NOMO-1 (cell line): Measurements from ENCODE around the gene NCBP3.
"Not testable (repeated sequence)": the region's sequence is repeated elsewhere in the genome, so short reads cannot be mapped to it uniquely, and the experiment has no call there.

Experiments used
- DNase-seq, 2 experiments: peaks; one replicate each; lab custom pipeline; 2025; ENCODE audit not compliant: unreplicated experiment in 2 of 2; lab: John Stamatoyannopoulos, UW

NCBP3 gene

GRCh38 chr17:3795390-3796102 lies 50.5 kb downstream of the NCBP3 start:
- no peak for DNase-seq

DNA sequence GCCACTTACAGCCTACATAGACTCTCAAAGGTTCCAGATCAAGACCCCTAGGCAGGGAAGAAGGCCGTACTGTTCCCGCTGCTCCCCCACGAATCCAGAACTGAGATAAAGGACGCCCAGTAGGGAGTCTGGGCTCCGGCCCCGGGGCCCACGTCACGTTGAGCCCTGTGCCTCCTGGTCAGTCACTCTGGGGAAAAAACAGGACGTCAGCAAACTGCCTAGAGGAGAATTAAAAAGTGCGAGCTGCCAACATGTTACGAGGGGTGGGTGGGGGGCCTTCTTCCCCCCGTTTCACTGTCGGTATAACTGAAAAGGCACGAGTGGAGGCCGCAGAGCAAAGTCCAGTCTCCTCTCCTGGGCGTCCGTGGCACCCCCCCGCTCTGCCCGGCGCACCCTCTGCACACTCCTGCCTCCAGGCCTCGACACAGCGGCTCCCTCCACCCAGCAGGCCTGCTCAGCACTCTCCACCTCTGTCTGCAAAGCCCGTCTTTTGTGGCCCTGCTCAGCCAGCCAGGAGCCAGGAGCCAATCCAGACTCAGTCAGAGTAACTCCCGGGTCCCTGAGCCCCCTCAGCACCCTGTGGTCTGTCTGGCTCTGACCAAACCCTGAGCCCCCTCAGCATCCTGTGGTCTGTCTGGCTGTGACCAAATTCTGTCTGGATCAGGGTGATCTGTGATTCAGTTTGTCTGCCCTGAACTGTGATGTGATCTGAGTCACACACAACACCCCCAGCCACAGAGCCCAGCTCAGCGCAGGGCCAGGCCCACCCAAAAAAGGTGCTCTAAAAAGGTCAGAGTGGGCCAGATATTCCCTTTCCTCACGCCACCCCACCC lies 51.3 kb downstream of the NCBP3 start:
- DNase-seq = no peak

GRCh38 chr17:3794152-3794551 lies 51.9 kb downstream of the NCBP3 start:
- not testable (repeated sequence) for DNase-seq

DNA sequence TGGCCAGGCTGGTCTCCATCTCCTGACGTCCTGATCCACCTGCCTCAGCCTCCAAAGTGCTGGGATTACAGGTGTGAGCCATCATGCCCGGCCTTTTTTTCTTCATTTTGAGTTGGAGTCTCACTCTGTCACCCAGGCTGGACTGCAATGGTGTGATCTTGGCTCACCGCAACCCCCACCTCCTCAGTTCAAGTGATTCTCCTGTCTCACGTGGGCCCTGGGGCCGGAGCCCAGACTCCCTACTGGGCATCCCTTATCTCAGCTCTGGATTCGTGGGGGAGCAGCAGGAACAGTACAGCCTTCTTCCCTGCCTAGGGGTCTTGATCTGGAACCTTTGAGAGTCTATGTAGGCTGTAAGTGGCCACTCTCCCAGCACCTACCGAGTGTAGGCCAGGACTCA lies 52.8 kb downstream of the NCBP3 start:
- DNase-seq = not testable (repeated sequence)

GRCh38 chr17:3792481-3792880 lies 53.6 kb downstream of the NCBP3 start:
- no peak for DNase-seq

- no peak for DNase-seq
These were observed 57.8 kb downstream of the NCBP3 start for GRCh38 chr17:3788200-3788599.

DNA sequence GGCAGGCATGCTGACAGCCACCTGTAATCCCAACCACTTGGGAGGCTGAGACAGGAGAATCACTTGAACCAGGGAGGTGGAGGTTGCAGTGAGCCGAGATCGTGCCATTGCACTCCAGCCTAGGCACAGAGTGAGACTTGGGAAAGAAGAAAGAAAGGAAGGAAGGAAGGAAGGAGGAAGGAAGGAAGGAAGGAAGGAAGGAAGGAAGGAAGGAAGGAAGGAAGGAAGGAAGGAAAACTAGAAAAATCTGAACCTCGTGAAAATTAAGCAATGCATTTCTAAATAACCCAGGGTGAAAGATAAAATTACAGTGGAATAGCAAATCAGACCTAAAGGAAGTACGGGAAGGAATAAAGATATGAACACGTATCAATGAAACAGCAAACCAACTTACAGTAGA lies 60.7 kb downstream of the NCBP3 start:
- DNase-seq = not testable (repeated sequence)

- no peak for DNase-seq
These were observed 63.3 kb downstream of the NCBP3 start for GRCh38 chr17:3782751-3783150.

GRCh38 chr17:3780986-3781385 lies 65.1 kb downstream of the NCBP3 start:
- DNase-seq = no peak

DNA sequence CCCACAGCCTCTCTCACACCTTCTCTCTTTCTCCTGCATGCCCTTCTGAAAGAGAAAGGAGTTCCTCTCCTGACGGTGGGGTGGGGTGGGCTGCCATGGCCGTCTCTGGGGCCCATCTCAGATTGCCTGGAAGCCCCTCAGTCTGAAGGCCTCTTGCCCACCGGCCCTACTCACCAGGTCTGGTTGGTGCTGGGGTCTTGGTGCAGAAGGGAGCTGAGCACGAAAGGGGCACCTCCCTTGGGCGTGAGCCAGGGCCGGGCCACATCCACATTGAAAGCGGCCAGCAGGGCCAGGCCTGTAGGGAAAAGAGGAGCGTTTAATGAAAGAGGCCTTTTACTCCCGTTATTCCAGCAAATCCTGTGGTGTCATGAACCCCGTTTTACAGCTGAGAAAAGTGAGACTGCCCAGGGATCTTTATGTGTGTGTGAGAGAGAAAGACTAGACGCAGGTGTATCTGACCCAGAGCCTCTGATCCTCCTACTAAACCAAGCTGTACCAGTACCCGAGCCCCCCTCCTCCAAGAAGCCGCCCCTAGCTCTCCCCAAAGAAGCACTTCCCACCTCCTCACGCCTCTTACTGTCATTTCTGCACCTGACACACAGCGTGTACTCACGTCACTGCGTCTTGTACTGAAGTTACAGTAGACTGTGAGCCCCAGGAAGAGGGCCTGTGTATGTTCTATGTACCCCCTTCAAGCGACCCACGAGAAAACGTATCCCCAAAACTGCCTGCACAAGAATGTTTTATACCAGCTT lies 68.5 kb downstream of the NCBP3 start:
- DNase-seq = no peak

DNA sequence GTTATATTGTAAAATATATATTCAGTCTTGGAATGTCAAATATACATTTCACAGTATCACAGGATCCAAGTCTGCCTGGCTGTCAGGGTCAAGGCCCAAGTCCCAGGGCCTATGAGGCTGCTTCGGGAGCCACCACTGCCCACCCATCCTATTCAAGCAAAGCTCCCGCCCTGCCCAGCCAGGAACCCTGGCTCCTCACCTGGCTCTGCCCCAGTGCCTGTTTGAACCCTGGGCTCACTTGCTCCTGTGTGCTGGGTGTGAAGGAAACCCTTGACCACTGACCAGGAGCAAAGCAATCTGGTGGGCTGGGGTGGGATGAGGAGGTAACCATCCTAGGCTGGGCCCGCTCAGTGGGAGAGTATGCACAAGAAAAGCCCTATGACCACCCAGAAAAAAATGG lies 72.1 kb downstream of the NCBP3 start:
- DNase-seq = no peak

DNA sequence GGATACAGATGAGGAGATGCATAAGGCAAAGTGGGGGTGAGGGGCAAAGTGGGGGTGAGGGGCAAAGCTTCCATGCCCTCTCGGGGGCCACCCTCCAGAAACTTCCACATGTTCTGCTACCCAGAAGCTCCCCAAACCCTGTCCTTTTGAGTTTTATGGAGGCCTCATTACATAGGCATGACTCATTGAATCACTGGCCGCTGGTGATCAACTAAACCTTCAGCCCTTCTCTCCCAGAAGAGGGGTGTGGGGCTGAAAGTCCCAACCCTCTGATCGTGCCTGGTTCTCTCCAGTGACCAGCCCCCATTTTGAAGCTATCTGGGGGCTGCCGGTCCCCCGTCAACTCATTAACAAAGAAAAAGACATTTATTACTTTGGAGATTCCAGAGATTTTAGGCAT lies 72.5 kb downstream of the NCBP3 start:
- DNase-seq = no peak

GRCh38 chr17:3772764-3773163 lies 73.3 kb downstream of the NCBP3 start:
- DNase-seq = no peak

GRCh38 chr17:3771140-3771539 lies 74.9 kb downstream of the NCBP3 start:
- DNase-seq = no peak

DNA sequence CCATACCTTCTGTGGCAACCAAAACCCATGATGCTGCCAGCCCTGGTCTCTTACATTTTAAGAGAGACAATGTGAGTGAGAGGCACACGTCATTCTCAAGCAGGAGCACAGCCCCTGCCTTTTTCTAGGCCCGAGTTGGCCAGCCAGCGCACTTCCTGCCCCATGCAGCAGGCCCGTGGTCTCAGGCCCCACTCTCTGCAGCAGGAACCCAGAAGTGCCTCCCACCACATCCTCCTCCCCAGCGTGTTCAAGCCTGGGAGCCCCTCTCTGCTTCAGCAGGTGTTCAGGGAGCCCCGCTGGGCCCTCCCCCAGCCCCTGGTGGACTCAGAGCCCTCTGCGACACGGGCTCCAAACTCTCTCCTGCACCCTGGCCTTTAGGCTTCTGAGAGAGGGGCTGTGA lies 75.6 kb downstream of the NCBP3 start:
- DNase-seq = no peak

DNA sequence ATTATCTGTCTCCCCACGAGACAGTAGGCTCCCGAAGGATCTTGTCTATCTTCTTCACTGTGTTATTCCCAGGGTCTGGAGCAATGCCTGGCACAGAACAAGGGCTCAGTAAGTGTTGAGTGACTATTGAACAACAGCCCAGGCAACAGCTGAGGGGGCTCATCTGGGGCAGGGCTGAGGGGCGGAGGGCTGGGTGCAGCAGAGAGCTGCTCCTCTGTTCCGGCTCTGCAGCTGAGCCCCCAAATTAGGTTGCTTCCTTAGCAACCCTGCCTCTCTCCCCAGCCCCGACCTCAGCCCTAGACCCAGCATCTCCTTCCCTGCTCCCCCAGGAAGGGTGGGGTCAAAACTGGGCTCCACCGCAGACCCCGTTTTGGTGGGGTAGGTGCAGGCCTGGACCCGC lies 77.3 kb downstream of the NCBP3 start:
- no peak for DNase-seq

DNA sequence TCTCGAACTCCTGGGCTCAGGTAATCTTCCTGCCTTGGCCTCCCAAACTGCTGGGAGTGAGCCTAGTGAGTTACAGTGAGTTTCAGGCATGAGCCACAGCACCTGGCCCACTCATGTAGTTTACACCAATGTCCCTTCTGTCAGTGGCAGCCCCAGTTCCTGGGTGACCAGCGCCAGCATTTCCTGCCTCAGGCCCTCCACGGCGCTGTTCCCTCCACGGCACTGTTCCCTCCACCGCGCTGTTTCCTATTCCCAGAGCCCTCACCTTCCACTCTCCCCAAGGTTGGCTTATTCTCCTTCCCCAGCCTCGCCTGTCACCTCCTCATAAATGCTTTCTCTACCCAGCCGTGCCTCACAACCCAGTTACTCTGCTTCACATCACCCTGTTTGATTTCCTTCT lies 77.7 kb downstream of the NCBP3 start:
- DNase-seq = no peak

- no peak for DNase-seq
These were observed 79.3 kb downstream of the NCBP3 start for GRCh38 chr17:3766779-3767178.

DNA sequence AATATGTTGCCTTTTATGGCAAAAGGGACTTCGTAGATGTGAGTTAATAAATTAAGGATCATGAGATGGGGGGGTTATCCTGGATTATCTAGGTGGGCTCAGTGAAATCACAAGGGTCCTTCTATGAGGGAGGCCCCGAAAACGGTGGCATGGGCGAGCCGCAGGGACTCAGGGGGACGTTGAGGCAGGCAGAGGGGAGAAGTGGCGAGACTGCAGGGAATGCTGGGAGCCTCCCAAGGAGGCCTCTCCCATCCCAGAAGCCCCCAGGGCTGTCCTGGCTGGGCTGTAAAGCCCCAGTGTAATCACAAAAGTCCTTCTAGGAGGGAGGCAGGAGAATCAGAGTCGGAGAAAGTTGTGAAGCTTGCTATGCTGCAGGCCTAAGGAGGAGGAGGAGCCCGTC lies 80.1 kb downstream of the NCBP3 start:
- DNase-seq = no peak

GRCh38 chr17:3763777-3764170 lies 82.3 kb downstream of the NCBP3 start:
- no peak for DNase-seq

DNA sequence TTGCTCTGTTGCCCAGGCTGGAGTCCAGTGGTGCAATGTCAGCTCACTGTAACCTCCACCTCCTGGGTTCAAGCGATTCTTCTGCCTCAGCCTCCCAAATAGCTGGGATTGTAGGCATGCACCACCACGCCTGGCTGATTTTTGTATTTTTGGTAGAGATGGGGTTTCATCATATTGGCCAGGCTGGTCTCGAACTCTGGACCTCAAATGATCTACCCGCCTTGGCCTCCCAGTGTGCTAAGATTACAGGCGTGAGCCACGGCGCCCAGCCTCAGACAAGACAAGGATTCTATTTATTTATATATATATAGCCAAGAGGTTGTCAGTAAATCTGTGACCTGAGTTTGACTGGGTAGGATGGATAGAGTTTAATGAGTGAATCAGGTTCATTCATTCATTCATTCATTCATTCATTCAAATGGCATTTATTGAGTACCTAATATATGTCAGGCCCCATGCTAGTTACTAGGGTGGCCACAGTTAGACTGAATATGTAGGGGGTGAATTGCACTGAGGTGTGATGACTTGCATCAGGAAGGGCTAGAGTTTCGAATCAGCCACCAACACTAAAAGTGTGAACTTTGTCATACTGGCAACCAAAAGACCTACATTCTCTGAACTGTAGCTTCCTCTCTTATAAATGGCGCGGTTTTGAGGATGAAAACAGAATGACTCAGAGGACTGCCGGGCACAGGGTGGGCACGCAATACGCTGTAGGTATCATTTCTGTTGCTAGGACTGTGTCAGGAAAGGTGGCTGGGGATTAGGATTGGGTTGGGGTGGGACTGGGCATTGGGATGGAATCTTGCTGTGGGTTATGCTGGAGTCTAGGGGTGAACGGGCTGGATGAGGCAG lies 82.9 kb downstream of the NCBP3 start:
- DNase-seq = peak; percentile 60 to 79
